PC-3 (cell line): Measurements from ENCODE around the gene SYT1. TPM values are rescaled to one million over a fixed set of nuclear protein-coding genes. Genes with fewer than 3 reads are reported as not detected.

ENCODE experiments used
- ATAC-seq: fragments of 200-7000 bp; cut with Tn5 transposase; 2 replicates; pipeline ENCODE4 v1.9.1; 2020; ENCODE audit warnings: mild to moderate bottlenecking, moderate library complexity
- BruUV-seq: library from RNA; stranded (reverse); fragments of 400-500 nt; replicated peaks from 2 replicates; lab custom pipeline; 2021; lab: Mats Ljungman, UMichigan
- CTCF ChIA-PET: fragments of 300-600 bp; sonication (Branson Sonifier 250); formaldehyde crosslinking; loops from one replicate; lab custom pipeline; 2022; ENCODE audit warnings: antibody characterized with exemption; lab: Charles Lee
- POLR2A ChIA-PET: fragments of 300-600 bp; sonication (Branson Sonifier 250); formaldehyde crosslinking; loops from one replicate; lab custom pipeline; 2022; ENCODE audit warnings: antibody characterized with exemption; ENCODE audit not compliant: unreplicated experiment; lab: Charles Lee
- DNase-seq: peaks from one replicate; pipeline ENCODE4 v3.0.0-alpha.2; 2015
- H2AFZ ChIP-seq: fragments of 300-600 bp; sonication (generic); 2 replicates; pipeline ENCODE4 v1.6.0; 2016; ENCODE audit warnings: antibody characterized with exemption, low read length
- H3F3A ChIP-seq: fragments of 300-600 bp; sonication (generic); one replicate; pipeline ENCODE4 v1.6.0; 2017; ENCODE audit warnings: antibody characterized with exemption, low read length, control low read depth, mild to moderate bottlenecking; ENCODE audit not compliant: unreplicated experiment
- H3K27ac ChIP-seq: fragments of 300-600 bp; sonication (generic); 2 replicates; pipeline ENCODE4 v1.5.1; 2016; ENCODE audit warnings: mild to moderate bottlenecking, low read length
- H3K27me3 ChIP-seq: fragments of 300-600 bp; sonication (generic); 2 replicates; pipeline ENCODE4 v1.6.1; 2016; ENCODE audit warnings: low read length, mixed read lengths
- H3K36me3 ChIP-seq: fragments of 300-600 bp; sonication (generic); 2 replicates; pipeline ENCODE4 v1.6.1; 2016; ENCODE audit warnings: low read depth, mixed run types, low read length, mixed read lengths
- H3K4me1 ChIP-seq: fragments of 300-600 bp; sonication (generic); 2 replicates; pipeline ENCODE4 v1.5.1; 2016; ENCODE audit warnings: low read length; ENCODE audit not compliant: insufficient read depth
- H3K4me2 ChIP-seq: fragments of 300-600 bp; sonication (generic); 2 replicates; pipeline ENCODE4 v1.6.0; 2016; ENCODE audit warnings: low read length
- H3K4me3 ChIP-seq: fragments of 300-600 bp; sonication (generic); 2 replicates; pipeline ENCODE4 v1.5.1; 2016; ENCODE audit warnings: mild to moderate bottlenecking, low read length, mixed read lengths
- H3K79me2 ChIP-seq: fragments of 300-600 bp; sonication (generic); 2 replicates; pipeline ENCODE4 v1.6.1; 2017; ENCODE audit warnings: low read length, mixed read lengths
- H3K9ac ChIP-seq: fragments of 300-600 bp; sonication (generic); 2 replicates; pipeline ENCODE4 v1.6.0; 2016; ENCODE audit warnings: mild to moderate bottlenecking, low read length
- H3K9me2 ChIP-seq: fragments of 300-600 bp; sonication (generic); replicated peaks from 2 replicates; pipeline ENCODE4 v1.6.1; 2016; ENCODE audit warnings: mixed run types, low read length, mixed read lengths
- H3K9me3 ChIP-seq: fragments of 300-600 bp; sonication (generic); 2 replicates; pipeline ENCODE4 v1.6.1; 2016; ENCODE audit warnings: low read length, mixed read lengths
- H4K20me1 ChIP-seq: fragments of 300-600 bp; sonication (generic); 2 replicates; pipeline ENCODE4 v1.6.1; 2016; ENCODE audit warnings: low read length, mixed read lengths
- CTCF ChIP-seq: fragments of 300-600 bp; sonication (generic); conservative IDR thresholded peaks from 2 replicates; pipeline ENCODE4 v1.5.1; 2017; ENCODE audit warnings: antibody characterized with exemption, low read depth, mild to moderate bottlenecking, low read length
- EZH2 ChIP-seq: fragments of 300-600 bp; sonication (generic); IDR thresholded peaks from one replicate; pipeline ENCODE4 v1.6.1; 2017; ENCODE audit warnings: antibody characterized with exemption, mild to moderate bottlenecking, low read length; ENCODE audit not compliant: unreplicated experiment
- EZH2phosphoT487 ChIP-seq: fragments of 300-600 bp; sonication (generic); IDR thresholded peaks from 2 replicates; pipeline ENCODE4 v1.6.1; 2018; ENCODE audit warnings: mild to moderate bottlenecking, antibody characterized with exemption, low read length, borderline replicate concordance
- intact Hi-C: fragments of 100-400 bp; cut with micrococcal nuclease; formaldehyde crosslinking; loops from 2 replicates; pipeline ENCODE4 v1.9.0; 2023
- total RNA-seq: library from RNA; depleted of rRNA; stranded (reverse); fragments of >200 nt; gene quantifications from 2 replicates; pipeline ENCODE4 v1.2.3, GENCODE V29; 2014

The SYT1 gene
- total RNA-seq, 1 experiment from 2014 or later, result 0.51 TPM

DNA sequence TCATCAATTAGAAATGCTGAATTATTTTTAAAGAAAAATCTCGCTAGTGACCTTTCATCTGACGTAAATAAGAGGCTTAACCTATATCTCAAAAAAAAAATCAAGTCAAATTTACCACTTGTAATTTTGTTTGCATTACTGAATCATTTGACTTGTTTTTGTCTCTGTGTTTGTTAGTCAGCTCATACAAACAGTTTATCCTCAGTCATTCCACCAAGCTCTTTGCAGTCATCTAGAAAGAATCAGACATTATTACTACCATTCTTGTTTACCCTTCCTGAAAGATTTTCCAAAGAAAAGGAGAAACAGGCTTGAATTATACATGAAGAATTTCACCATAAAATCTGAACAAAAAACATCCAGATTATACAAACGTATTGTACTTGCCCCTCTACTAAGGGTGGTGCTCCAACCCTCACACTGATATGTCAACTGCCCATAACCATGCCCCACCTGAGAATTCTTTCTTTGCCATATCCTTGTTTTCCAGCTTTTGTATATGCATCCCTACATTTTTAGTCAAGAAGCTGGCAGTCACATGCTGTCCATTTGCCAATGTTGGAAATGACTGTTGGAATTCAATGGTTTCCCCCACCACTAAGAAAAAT, 569.0 kb downstream of the SYT1 start:
- no peak overlapping the region for H2AFZ ChIP-seq
- peak overlapping the region; percentile 2; the same call in 1 of the 2 replicates for H3K9ac ChIP-seq
- TF ChIP-seq EZH2 (no peak), EZH2phosphoT487 (no peak), CTCF (no peak)
- H3K9me2 ChIP-seq, result no peaks in the 10 kb centered on the region
- no peaks in the 10 kb centered on the region for H3K36me3 ChIP-seq
- intact Hi-C loops, result loop anchor here (2.0 kb wide), 1 partner anchor 15 kb away; no protein-coding TSS in a partner anchor
- peak overlapping the region; percentile 44 for H3K4me2 ChIP-seq
- BruUV-seq, result no TSS peak
- peak; percentile 54 for DNase-seq
- H3K4me3 ChIP-seq, result no peak overlapping the region
- ChIA-PET CTCF (interaction anchor here (1.3 kb wide), 1 partner anchor 114 kb away, joined by 4 read pairs; no protein-coding TSS in a partner anchor), POLR2A (interaction anchor here (0.7 kb wide), 1 partner anchor 114 kb away, joined by 3 read pairs; no protein-coding TSS in a partner anchor)
- no peaks in the 10 kb centered on the region for H3K9me3 ChIP-seq
- no peaks in the 10 kb centered on the region for H3F3A ChIP-seq
- H4K20me1 ChIP-seq, result no peaks in the 10 kb centered on the region
- ATAC-seq, result peak; percentile 90
- H3K79me2 ChIP-seq, result no peaks in the 10 kb centered on the region
- H3K27ac ChIP-seq, result peak overlapping the region; percentile 70
- H3K4me1 ChIP-seq, result peaks cover 21% of the 10 kb centered on the region
- H3K27me3 ChIP-seq, result no peaks in the 10 kb centered on the region

DNA sequence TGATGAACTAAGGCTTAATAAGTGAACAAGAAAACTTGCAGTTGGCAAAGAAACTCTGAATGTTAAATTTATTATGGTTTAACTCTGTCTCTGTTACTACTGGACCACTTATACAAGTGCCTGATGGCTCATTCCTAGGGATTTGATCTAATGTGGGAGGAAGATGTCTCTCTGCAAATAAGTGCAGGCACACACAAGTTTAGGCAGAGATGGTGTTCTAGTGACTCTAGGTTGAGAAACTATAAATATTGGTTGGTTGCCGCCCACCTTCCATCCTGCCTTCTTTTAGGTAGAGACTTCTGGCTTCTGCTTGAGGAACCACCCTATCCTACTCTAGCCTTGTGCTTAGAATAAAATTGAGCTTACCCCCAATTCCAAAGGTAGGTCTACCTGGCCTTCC, 570.0 kb downstream of the SYT1 start:
- Histone ChIP-seq H3K4me3 (no peak overlapping the region), H3K4me2 (no peak overlapping the region), H3K4me1 (peaks cover 28% of the 10 kb centered on the region), H3K27ac (no peak overlapping the region), H3K36me3 (no peaks in the 10 kb centered on the region), H3K79me2 (no peaks in the 10 kb centered on the region), H2AFZ (no peak overlapping the region), H3K9ac (no peak overlapping the region), H3F3A (no peaks in the 10 kb centered on the region), H3K27me3 (no peaks in the 10 kb centered on the region), H3K9me2 (no peaks in the 10 kb centered on the region), H3K9me3 (no peaks in the 10 kb centered on the region), H4K20me1 (no peaks in the 10 kb centered on the region)
- ChIA-PET POLR2A (no interaction called here), CTCF (no interaction called here)
- intact Hi-C loops, result no loop called here
- ATAC-seq, result no peak
- DNase-seq, result no peak
- TF ChIP-seq EZH2phosphoT487 (no peak), EZH2 (no peak), CTCF (no peak)
- BruUV-seq, result no TSS peak

DNA sequence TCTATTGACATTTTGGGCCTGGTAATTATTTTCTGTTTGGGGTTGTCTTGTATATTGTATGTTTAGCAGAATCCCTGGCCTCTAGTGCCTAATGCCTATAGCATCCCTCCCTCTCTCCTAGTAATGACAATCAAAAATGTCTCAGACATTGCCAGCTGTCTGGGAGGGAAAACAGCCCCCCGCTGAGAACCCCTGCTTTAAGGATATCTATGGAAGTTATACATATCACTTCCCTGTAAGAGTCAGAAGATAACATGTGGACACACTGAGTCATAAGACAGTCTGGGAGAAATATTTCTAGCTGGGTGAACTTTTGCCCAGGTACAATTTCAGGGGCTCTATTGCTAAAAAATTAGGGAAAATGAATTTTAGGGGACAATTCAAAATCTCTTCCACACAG, 571.2 kb downstream of the SYT1 start:
- BruUV-seq, result no TSS peak
- H3F3A ChIP-seq, result no peaks in the 10 kb centered on the region
- H2AFZ ChIP-seq, result no peak overlapping the region
- intact Hi-C loops, result no loop called here
- H3K79me2 ChIP-seq, result no peaks in the 10 kb centered on the region
- TF ChIP-seq CTCF (no peak), EZH2 (no peak)
- no peak overlapping the region for H3K4me3 ChIP-seq
- ChIA-PET POLR2A (no interaction called here), CTCF (no interaction called here)
- no peaks in the 10 kb centered on the region for H3K36me3 ChIP-seq
- no peak overlapping the region for H3K9ac ChIP-seq
- no peak overlapping the region for H3K4me2 ChIP-seq
- ATAC-seq (no peak), DNase-seq (no peak)
- no peaks in the 10 kb centered on the region for H3K9me3 ChIP-seq
- H4K20me1 ChIP-seq, result no peaks in the 10 kb centered on the region
- H3K27me3 ChIP-seq, result no peaks in the 10 kb centered on the region
- H3K9me2 ChIP-seq, result no peaks in the 10 kb centered on the region
- no peak overlapping the region for H3K27ac ChIP-seq
- peaks cover 28% of the 10 kb centered on the region for H3K4me1 ChIP-seq
